Adipocyte (in vitro differentiated cells): ENCODE measurements around the gene GCLC.

ENCODE experiments used
- DNase-seq: peaks from one replicate; pipeline ENCODE4 v3.0.0-alpha.2; 2015; ENCODE audit warnings: low read depth
- H3K27me3 ChIP-seq: replicated peaks from 2 replicates; pipeline ENCODE4 v1.7.0; 2013; ENCODE audit warnings: mild to moderate bottlenecking, low read length, moderate library complexity; ENCODE audit not compliant: control insufficient read depth, insufficient read depth
- H3K36me3 ChIP-seq: 2 replicates; pipeline ENCODE4 v1.7.0; 2013; ENCODE audit warnings: low read length, mild to moderate bottlenecking, moderate library complexity; ENCODE audit not compliant: control insufficient read depth, insufficient read depth, severe bottlenecking
- H3K4me1 ChIP-seq: 2 replicates; pipeline ENCODE4 v1.7.0; 2013; ENCODE audit warnings: mild to moderate bottlenecking, low read length, moderate library complexity; ENCODE audit not compliant: control insufficient read depth, insufficient read depth
- H3K4me3 ChIP-seq: 2 replicates; pipeline ENCODE4 v1.7.0; 2013; ENCODE audit warnings: mild to moderate bottlenecking, low read length, moderate library complexity
- H3K9ac ChIP-seq: 2 replicates; pipeline ENCODE4 v1.7.0; 2013; ENCODE audit warnings: mild to moderate bottlenecking, low read length, moderate library complexity
- H3K9me3 ChIP-seq: 2 replicates; pipeline ENCODE4 v1.7.0; 2013; ENCODE audit warnings: mild to moderate bottlenecking, low read length, moderate library complexity; ENCODE audit not compliant: control insufficient read depth

The GCLC gene

DNA sequence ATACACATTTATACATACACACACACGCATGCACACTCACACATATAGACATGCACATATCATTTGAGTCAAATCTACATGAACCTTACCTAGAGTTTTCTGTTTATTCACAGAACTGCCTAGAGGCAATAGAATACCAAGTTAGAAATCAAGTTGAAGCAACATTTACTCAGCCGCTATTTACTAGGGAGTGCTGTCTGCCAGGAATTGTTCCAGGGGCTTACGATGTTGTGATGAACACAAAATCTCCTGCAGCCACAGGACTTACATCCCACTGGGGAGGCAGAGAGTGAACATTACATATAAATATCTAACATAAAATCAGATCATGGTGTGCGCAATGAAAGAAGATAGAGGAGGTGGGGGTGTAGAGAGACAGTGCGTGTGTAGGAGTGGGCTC is 80.4 kb downstream of the GCLC start:
- Histone ChIP-seq H3K4me1 (peaks cover 79% of the 10 kb centered on the region), H3K9ac (peak overlapping the region; percentile 83), H3K36me3 (no peaks in the 10 kb centered on the region), H3K27me3 (no peaks in the 10 kb centered on the region), H3K4me3 (peak overlapping the region; percentile 0), H3K9me3 (no peaks in the 10 kb centered on the region)
- DNase-seq: no peak

GRCh38 chr6:53461696-53462095 is 83.2 kb downstream of the GCLC start:
- no peak overlapping the region for H3K4me3 ChIP-seq

DNA sequence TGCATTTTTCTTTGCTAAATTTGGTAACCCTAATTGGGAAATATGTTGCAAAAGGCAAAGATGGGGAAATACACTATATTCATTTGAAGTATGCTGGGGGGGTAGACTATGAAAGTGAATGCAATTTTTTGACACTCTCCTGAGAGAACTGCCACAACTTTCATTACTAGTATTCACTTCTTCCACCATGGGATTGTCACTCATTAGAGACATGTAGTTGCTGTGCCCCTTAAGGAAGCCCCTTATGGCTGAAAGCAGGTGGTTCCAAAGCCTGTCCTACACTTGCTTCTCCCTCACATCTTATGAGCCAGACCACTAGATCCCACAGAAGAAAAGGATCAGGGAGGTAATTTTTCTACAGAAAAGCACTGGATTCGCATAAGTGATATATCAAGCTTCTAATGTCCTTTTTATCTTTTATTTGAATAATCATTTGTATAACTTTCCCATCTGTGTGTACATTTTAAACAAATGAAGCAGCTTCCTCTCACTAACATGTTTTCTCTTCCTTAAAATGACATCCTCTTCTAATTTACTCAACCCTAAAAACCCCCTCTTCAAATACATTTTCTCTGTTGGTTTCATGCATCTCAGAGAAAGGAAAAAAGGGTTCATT is 83.8 kb downstream of the GCLC start:
- Histone ChIP-seq H3K27me3 (no peaks in the 10 kb centered on the region), H3K4me1 (peaks cover 53% of the 10 kb centered on the region), H3K9me3 (no peaks in the 10 kb centered on the region), H3K36me3 (no peaks in the 10 kb centered on the region), H3K9ac (peak overlapping the region; percentile 89), H3K4me3 (peak overlapping the region; percentile 54)
- DNase-seq: peak; percentile 82

More at GRCh38 chr6:53461696-53462095, 83.2 kb downstream of the GCLC start:
- H3K9ac ChIP-seq: peak overlapping the region; percentile 89
- H3K4me1 ChIP-seq: peaks cover 58% of the 10 kb centered on the region
- no peak for DNase-seq
- H3K27me3 ChIP-seq: no peaks in the 10 kb centered on the region
- no peaks in the 10 kb centered on the region for H3K36me3 ChIP-seq
- H3K9me3 ChIP-seq: no peaks in the 10 kb centered on the region

GRCh38 chr6:53458105-53458866 is 86.6 kb downstream of the GCLC start:
- Histone ChIP-seq H3K27me3 (no peaks in the 10 kb centered on the region), H3K9me3 (no peaks in the 10 kb centered on the region), H3K4me3 (no peak overlapping the region), H3K4me1 (peaks cover 31% of the 10 kb centered on the region), H3K9ac (no peak overlapping the region), H3K36me3 (no peaks in the 10 kb centered on the region)
- DNase-seq: no peak

DNA sequence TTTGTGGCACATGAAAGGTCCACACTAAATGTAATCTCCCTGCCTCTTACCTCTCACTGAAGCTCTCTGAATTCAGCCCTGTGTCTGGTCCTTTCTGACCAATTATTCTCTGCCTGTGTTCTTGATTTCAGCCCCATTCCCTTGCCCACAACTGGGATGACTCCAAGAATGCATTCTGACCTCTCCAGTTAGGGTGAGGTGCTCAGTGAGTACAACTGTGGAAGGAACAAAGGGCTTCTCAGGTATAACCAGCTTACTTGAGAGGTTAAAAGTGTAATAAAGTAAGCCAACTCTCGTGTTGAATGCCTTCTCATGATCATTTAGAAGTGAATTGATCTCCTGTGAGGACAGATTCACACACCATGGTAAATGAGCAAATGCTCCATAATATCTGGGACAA is 88.1 kb downstream of the GCLC start:
- no peak for DNase-seq
- no peak overlapping the region for H3K4me3 ChIP-seq
- no peak overlapping the region for H3K9ac ChIP-seq
- H3K4me1 ChIP-seq: peaks cover 18% of the 10 kb centered on the region
- no peaks in the 10 kb centered on the region for H3K36me3 ChIP-seq
- no peaks in the 10 kb centered on the region for H3K27me3 ChIP-seq
- no peaks in the 10 kb centered on the region for H3K9me3 ChIP-seq

- no peaks in the 10 kb centered on the region for H3K36me3 ChIP-seq
- no peak overlapping the region for H3K4me3 ChIP-seq
- H3K27me3 ChIP-seq: no peaks in the 10 kb centered on the region
- no peak for DNase-seq
- peaks cover 8% of the 10 kb centered on the region for H3K4me1 ChIP-seq
- peaks cover 2% of the 10 kb centered on the region for H3K9me3 ChIP-seq
- no peak overlapping the region for H3K9ac ChIP-seq
Measured at GRCh38 chr6:53455678-53456077, 89.2 kb downstream of the GCLC start.

DNA sequence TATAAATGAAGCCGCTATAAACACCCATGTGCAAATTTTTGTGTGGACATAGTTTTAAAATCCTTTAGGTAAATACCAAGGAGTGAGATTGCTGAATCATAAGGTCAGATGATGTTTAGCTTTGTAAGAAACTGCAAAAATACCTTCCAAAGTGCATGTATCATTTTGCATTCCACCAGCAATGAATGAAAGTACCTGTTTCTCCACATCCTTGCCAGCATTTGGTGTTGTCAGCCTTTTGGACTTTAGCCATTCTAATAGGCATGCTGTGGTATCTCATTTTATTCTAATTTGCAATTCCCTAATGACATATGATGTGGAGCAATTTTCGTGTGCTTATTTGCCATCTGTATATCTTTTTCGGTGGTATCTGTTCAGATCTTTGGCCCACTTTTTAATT is 93.7 kb downstream of the GCLC start:
- no peak overlapping the region for H3K4me3 ChIP-seq
- H3K9me3 ChIP-seq: peaks cover 10% of the 10 kb centered on the region
- H3K27me3 ChIP-seq: no peaks in the 10 kb centered on the region
- DNase-seq: no peak
- no peak overlapping the region for H3K9ac ChIP-seq
- H3K36me3 ChIP-seq: no peaks in the 10 kb centered on the region
- H3K4me1 ChIP-seq: no peaks in the 10 kb centered on the region

GRCh38 chr6:53447865-53448264 is 97.0 kb downstream of the GCLC start:
- Histone ChIP-seq H3K9me3 (peaks cover 10% of the 10 kb centered on the region), H3K36me3 (no peaks in the 10 kb centered on the region), H3K4me1 (no peaks in the 10 kb centered on the region), H3K4me3 (no peak overlapping the region), H3K27me3 (no peaks in the 10 kb centered on the region), H3K9ac (no peak overlapping the region)
- DNase-seq: no peak
